KG1 (cell line): ENCODE measurements around the gene TLR8.

ENCODE experiments used
- DNase-seq: peaks from one replicate; lab custom pipeline; 2025; lab: John Stamatoyannopoulos, UW

Gene TLR8

DNA sequence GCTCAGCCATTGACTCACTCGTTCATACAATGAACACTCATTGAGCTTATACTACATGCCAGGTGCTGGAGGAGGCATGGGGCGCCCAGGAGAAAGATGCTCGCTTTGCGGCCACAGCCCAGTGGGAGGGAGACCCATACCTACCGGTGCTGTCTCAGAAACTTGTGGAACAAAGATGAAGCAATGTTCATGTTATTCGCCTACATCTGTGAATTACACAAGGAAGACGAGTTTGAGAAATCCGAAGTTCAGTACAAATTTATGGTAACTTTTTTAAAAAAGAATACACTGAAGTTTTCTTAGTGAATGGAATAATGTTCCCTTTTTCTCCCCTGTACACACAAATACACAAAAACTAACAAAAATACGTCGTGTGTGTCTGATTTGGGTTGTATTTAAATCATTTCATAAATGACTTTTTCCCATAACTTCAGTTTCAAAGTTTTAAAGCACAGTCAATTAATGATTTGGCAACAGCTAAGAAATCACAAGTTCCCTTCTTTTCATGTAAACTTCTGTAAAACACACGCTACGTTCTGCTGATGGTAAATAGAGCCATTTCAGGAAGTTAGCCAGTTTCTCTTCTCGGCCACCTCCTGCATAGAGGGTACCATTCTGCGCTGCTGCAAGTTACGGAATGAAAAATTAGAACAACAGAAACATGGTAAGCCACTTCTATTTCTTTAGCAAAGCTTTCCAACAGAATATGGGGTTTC is at the start of gene TLR8:
TSS of gene TLR8 (plus strand) at position 575 of the 716 bp plus-strand sequence. CDS start at position 662, 87 bp downstream.
- DNase-seq: no peak

DNA sequence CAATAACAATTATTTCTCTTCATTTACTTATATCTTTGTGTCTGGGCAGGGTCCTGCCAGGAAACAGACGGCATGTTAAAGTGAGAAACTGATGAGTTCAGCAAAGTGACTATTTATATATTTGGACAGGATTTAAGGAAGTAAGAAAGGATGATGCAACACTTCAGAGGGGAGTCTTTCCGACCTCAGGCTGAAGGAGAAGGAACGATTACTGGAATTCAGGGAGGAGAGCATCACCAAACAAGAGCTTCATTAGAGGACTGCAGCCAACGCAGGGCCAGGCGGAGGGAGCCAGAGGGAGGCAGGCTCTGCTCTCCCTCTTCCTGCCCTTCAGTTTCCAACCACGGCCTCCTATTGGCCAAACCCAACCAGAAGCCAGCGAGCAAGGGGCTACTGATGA is 41.1 kb upstream of the TLR8 start:
- DNase-seq: no peak

DNA sequence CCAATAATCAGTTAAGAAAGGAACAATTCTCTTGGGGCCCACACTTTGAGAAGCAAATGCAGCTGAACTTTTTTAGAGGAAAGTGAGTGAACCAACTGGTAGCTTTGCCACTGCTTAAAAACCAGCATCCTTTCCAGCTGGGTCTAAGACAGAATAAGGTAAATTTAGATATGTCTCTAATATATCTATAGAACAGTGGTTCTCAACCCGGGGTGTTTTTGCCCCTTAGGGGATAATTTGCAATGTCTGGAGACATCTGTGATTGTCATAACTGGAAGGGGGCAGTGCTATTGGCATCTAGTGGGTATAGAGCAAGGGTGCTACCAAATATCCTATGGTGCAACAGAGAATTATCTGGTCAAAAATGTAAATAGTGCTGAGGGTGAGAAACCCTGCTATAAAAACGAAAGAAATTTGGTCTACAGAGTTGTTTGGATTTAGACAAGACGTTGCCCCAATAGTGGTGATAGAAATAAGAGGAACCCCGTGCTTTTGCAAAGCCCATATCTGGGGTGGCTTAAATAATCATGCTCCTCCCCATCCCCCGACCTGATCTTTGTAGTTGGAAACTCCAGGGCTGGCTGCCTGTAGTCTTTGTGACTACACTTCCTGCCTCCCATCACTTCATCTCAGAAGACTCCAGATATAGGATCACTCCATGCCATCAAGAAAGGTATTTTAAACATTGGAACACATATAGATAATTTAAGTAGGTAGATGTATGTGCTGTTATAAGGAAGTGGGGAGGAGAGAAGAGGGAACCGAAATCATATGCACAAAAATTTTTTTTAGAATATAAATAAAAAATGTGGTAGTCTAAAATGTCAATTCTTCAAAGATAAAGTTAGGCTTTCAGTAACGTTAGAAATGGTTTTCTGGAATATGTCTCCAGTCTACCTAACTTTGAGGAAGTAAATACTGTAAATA is 39.7 kb upstream of the TLR8 start, which contains the start of gene TLR7:
TSS of gene TLR7 (plus strand) at position 622 of the 927 bp plus-strand sequence. CDS start 507 bp downstream, outside the sequence.
- no peak for DNase-seq

DNA sequence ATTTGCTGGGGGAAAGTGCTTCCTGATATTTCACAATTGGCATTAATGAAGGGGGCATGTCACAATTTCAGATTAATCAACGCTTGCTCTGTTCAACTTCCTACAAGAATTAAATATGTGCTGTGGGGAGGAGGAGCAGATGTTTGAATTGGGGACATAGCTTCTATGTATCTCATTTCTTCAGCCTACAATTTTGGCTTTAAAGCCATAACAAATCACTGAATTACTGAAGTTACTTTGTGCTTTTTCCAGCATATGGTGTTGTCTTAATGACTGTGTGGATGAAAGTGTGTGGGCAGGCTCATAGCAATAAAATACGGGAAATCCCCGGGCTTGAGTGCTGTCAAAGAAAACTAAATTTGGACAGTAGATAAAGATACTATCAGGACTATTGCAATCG is 38.7 kb upstream of the TLR8 start:
- DNase-seq: no peak

DNA sequence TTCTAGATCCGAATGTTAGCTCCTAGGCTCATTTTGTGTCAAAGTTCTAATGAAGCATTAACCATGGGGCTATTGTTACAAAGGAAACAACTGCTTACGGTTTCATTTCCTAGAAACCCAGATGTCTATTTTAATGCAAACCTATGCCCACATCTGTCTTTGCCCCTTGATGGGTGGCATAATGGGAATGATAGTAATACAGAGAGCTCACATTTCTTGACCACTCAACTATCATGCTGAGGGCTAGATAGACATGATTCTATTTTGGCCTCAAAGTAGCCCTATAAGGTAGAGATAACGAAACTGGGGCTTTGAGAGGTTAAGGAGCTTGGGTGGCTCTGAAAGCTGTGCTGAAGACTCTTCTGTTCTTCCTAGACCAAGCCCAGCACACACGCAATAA is 37.7 kb upstream of the TLR8 start:
- no peak for DNase-seq

DNA sequence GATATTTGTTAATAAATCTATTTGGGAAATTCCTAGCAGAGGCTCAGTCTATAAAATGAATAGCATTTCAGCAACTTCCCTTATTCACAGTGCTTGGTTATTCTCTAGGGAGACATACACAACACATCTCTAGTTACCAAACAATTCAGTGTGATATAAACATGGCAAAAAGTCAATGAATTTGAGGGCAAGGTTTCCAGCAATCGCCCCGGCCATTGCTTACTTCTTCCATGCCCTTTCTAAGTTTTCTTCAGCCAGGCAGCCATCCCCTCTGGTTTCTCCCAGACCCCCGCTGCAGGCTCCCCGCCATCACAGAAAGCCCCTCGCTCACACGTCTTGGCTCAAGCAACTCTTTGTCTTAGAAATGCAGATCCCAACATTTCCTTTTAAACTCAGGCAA is 35.2 kb upstream of the TLR8 start:
- no peak for DNase-seq

DNA sequence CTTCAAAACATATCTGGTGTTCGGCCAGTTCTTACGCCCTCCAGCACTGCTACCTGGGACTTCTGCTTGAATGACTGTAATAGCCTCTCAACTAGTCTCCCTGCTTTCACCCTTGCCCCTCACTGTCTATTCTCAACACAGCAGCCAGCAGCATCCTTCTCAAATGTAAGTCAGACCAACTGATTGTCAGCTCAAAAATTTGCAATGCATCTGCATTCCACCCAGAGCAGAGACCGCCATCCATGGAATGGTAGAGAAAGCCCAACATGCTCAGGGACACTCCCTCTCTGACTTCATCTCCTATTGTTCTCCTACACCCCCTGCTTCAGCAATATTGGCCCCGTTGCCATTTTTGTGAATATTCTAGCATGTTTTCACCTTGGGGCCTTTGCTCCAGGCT is 33.7 kb upstream of the TLR8 start:
- DNase-seq: no peak

DNA sequence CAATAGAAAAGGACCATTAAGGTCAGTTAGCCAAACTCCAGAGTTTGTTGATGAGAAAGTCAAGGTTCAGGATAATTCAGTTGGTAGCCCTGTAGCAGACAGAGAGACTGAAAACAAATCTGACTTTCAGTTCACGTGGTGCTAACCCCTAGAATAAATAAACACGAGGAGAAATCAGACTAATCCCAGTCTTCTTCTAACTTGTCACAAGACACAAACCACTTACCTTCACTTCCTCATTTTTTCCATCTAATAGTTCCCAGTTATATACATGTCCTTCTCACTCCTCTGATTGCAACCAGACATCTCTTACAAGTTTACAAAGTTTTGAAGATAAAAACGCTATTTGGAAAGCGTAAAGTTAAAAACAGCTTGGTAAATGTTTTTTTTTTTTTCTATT is 31.8 kb upstream of the TLR8 start:
- no peak for DNase-seq

DNA sequence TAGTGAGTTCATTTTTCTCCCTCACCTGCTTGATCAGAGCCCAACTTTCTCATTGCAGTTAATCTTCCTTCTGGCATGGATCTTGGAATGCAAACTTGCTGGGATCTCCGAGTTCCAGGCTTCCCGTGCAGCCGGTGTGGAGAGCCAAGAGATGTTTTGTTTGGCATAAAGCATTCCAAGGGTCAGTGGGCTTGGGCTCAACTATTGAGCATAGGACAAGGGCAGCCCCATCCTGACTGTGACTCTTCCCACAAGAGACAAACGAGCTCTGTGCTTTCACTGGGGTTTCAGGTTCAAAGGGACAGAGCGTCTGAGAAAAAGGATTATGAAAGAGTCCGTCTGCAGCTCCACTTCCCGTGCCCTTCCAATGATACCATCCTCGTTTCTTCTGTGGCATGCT is 29.0 kb upstream of the TLR8 start:
- no peak for DNase-seq

DNA sequence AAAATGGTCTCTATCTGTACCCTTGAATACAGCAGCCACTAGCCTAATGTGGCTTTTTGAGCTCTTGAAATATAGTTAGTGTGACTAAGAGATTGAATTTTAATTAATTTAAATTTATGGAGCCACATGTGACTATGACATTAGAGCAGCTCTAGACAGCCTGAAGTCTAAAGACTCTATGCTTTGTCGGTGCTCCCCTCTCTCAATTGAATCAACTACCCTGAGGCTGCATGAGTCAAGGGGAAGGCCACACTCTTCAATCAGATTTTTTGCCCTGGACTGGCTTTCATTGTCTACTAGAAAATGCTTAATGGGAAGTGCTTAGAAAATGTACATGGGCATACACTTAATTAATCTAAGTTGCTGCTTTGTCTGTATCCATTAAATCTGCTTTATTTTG is 27.9 kb upstream of the TLR8 start:
- DNase-seq: no peak

DNA sequence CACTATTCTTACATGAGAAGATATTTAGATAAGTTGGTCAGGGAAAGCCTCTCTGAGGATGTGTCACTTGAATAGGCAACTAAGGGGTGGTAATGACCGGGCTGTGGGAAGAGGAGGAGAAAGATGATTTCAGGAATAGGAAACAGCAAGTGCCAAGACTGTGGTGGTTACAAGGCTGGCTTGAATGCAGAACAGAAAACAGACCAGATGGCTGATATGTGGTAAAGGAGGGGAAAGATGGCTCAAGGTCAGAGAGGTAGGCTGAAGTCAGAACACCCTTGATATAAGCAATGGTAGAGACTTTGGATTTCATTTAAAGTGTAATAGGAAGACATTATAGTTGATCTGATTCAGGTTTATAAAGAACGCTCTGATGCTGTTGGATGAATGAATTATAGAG is 24.5 kb upstream of the TLR8 start:
- DNase-seq: no peak

DNA sequence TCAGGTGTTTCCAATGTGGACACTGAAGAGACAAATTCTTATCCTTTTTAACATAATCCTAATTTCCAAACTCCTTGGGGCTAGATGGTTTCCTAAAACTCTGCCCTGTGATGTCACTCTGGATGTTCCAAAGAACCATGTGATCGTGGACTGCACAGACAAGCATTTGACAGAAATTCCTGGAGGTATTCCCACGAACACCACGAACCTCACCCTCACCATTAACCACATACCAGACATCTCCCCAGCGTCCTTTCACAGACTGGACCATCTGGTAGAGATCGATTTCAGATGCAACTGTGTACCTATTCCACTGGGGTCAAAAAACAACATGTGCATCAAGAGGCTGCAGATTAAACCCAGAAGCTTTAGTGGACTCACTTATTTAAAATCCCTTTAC is 20.9 kb upstream of the TLR8 start:
- no peak for DNase-seq

DNA sequence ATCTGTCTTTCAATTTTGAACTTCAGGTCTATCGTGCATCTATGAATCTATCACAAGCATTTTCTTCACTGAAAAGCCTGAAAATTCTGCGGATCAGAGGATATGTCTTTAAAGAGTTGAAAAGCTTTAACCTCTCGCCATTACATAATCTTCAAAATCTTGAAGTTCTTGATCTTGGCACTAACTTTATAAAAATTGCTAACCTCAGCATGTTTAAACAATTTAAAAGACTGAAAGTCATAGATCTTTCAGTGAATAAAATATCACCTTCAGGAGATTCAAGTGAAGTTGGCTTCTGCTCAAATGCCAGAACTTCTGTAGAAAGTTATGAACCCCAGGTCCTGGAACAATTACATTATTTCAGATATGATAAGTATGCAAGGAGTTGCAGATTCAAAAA is 19.9 kb upstream of the TLR8 start:
- no peak for DNase-seq

DNA sequence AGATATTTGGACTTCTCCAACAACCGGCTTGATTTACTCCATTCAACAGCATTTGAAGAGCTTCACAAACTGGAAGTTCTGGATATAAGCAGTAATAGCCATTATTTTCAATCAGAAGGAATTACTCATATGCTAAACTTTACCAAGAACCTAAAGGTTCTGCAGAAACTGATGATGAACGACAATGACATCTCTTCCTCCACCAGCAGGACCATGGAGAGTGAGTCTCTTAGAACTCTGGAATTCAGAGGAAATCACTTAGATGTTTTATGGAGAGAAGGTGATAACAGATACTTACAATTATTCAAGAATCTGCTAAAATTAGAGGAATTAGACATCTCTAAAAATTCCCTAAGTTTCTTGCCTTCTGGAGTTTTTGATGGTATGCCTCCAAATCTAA is 19.3 kb upstream of the TLR8 start:
- no peak for DNase-seq

DNA sequence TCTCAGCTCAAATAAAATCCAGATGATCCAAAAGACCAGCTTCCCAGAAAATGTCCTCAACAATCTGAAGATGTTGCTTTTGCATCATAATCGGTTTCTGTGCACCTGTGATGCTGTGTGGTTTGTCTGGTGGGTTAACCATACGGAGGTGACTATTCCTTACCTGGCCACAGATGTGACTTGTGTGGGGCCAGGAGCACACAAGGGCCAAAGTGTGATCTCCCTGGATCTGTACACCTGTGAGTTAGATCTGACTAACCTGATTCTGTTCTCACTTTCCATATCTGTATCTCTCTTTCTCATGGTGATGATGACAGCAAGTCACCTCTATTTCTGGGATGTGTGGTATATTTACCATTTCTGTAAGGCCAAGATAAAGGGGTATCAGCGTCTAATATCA is 18.7 kb upstream of the TLR8 start:
- no peak for DNase-seq

DNA sequence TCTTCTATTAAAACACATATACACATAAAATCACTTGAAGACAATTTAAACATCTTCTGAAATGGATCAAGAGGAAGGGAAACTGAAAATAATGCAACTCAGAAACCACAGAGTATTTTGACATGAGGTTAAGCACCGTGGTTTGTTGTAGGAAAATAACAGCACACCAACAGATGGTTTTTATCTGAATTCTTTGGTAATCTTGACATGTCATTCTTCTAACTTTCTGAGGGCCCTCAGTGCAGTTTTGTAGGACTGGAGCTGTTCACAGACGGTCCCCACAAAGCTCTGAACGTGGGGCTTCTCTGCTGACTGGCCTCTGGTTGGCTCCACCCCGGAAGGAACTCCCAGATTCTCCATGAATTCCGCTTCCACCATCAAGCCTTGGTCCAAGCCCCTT is 16.0 kb upstream of the TLR8 start:
- no peak for DNase-seq

DNA sequence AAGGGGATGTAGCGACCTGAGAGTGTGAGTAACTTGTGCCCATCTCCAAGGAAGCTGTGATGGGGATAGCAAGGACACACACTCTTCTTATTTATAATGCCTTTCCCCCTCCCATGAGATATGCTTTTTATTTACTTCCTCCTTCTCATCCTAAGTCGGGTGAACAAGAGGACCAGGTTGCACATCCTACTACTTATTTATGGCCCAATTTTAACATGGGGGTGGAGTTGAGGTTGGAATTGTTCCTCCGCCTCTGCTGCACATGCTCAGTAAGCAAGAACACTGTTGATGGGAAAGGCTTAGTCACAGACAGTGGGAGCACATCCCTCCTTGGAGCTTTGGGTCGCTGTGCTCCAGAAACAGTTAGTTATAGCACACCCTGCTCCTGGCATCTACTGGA is 15.2 kb upstream of the TLR8 start:
- no peak for DNase-seq

DNA sequence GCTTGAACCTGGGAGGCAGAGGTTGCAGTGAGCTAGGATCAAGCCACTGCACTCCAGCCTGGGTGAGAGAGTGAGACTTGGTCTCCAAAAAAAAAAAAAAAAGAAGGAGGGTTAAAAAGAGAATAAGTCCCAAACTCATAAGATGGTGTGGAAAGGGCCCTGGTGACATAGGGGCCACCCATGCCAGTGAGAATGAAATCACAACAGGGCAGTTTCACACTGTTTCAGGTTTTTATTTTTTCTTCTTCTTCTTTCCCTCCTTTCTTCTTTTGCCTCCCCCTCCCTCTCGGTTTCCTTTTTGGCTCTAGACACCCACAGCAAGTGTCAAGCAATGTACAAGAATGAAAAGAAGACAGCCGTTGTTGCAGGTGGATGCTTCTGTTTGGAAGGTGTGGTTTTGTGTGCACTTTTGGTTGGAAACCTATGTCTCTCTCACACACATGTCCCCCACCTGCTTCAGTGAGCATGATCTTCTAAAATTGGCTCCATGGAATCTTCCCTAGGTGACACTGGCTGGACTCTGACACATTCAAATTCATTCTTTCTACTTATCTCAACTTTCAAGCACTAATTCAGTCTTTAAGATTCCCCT is 14.4 kb upstream of the TLR8 start:
- no peak for DNase-seq

DNA sequence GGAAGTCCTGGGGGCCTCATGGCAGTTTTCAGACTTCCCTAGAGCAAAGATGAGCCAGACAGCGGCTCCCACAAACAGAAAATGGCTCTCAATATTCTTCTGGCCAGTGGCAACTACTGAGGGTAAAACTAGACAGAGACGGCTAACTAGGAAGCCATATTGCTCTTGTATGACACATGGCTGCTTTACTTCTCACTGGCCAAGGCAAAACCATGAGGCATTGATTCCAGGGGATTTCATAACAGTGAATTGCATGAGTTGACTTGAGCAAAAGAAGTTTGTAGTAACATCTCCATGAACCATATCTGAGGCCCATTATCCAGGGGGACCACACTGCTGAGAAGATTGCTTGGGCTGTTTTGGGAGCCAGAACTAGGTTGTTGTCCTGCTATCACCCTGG is 13.7 kb upstream of the TLR8 start:
- no peak for DNase-seq

DNA sequence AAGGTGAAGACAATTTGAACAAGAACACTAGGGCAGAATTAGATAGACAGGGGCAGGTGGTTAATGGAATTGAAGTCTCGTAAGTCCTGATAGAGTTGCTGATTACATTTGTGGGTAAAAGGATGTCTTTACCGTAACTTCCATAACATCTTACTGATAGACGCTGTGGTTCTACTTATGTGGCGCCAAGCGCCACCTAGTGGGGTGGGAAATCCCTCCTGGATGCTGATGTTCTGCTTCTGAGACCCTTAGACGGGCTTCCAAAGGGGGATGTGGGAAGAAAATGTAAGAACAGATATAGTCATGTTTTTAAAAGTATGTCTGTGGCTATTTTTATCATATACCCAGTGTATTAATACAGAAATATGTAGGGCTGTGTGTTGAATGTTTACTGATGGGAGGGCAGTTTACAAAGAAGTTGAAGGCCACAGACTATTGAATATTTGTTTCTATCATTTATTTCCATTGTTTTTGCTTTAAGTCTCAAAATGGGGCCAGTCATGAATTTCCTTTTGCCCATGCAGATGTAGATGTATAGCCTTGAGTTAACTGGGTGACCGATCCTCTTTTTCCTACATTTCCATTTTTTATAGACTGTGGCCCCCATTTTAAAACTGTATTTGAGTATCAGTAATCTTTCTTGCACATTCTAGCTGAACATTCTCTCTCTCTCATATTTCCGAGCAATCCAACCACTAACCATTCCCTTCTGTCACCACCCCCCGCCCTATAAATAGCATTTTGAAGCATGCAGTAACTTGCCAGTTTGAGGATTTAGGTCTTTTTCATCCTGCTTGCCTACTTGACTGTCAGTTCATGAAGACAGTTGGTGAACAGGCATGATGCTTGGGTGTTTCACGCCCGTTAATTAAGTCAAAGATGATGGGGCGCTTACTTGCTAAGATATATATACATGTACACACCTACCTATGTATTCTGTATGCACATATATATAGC is 12.1 kb upstream of the TLR8 start:
- no peak for DNase-seq

DNA sequence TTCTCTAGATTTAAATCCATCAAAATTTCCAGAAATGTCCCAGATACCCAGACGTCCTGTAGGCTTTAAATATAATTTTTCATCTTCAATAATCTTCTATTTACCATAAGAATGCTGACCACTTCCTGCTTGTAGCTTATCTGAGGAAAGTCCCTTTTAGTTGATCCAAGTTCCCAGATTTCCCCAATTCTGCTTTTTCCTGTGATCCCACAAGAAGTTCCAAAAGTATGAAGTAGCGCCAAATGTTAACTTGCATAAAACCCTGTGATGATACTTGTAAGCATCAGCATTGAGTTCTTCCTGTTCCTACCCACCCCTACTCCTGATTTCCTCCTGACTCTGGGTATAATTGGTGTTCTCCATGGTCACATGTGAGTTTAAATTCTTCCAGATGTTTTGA is 10.6 kb upstream of the TLR8 start:
- no peak for DNase-seq

DNA sequence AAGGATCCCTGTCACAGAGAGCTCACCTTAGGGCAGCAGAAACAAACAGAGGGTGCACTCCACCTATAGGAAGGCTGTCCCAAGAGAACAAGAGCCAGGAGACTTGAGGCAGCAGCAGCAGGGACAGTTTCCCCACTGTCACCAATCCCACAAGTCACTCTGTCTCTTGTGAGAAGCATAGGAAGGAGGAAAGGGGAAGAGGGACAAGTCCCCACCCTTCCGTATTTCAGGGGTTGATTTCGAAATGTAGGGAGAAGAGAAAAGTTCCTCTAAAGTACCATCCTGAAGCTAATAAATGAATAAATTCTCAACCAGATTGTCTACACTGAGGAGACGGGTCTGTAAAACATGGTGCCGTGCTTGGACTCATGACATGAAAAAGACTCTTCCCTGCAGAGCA is 9.5 kb upstream of the TLR8 start:
- DNase-seq: no peak
